Measurements from ENCODE around the gene C10orf120. TPM values are rescaled to one million over a fixed set of nuclear protein-coding genes. Genes with fewer than 3 reads are reported as not detected.

The C10orf120 gene
- total RNA-seq, 2 donors from 2014 or later, result not detected

DNA sequence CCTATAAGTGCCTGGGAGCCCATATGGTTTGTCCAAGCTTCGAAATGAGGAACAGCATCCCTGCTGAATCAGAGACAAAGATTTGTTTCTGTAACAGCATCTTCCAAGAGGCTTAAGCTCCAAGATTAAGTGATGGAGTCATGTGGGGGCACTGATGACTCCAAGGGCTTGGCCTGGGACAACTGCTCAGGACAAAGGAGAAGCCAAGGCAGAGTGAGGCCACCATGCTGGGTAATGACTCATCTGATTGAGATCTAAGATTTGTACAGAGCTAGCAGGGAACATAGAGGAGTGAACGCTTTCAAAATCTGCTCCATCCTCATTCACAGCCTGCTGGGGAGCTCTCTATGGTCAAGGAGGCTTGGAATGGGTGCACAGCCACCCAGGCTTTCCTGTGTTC lies 49.3 kb downstream of the C10orf120 start:
- Mint-ChIP-seq H3K27ac (no peak overlapping the region), H3K36me3 (ENCODE audit: insufficient read depth in 2 of 2) (no peaks in the 10 kb centered on the region), H3K4me3 (no peak overlapping the region), H3K9me3 (no peaks in the 10 kb centered on the region), H3K4me1 (ENCODE audit: low read depth) (no peaks in the 10 kb centered on the region), H3K27me3 (ENCODE audit: low read depth) (peaks cover 27% of the 10 kb centered on the region)
- DNase-seq (no peak), ATAC-seq (replicated peaks in 1 of 2) (no peak)

DNA sequence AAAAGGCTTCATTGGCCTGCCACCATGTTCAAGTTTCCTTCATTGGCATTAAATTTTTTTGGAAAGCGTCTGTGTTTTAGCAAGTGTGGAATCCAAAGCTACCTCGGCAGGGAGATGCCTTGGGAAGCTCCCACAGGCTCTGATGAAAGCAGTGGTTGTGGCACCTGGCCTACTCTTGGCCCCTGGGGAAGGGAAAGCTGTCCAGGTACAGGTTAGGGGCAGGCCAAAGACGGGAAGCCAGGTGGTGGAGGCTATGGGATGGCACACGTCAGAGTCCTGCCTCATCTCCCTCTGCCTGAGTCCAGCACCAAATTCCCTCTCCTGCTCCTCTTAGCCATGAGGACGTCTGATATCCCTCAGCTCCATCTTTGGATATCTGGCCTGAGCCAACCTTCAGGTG lies 49.7 kb downstream of the C10orf120 start:
- Mint-ChIP-seq H3K27me3 (ENCODE audit: low read depth) (peaks cover 23% of the 10 kb centered on the region), H3K36me3 (ENCODE audit: insufficient read depth in 2 of 2) (no peaks in the 10 kb centered on the region)
- ATAC-seq (replicated peaks in 1 of 2), result no peak

DNA sequence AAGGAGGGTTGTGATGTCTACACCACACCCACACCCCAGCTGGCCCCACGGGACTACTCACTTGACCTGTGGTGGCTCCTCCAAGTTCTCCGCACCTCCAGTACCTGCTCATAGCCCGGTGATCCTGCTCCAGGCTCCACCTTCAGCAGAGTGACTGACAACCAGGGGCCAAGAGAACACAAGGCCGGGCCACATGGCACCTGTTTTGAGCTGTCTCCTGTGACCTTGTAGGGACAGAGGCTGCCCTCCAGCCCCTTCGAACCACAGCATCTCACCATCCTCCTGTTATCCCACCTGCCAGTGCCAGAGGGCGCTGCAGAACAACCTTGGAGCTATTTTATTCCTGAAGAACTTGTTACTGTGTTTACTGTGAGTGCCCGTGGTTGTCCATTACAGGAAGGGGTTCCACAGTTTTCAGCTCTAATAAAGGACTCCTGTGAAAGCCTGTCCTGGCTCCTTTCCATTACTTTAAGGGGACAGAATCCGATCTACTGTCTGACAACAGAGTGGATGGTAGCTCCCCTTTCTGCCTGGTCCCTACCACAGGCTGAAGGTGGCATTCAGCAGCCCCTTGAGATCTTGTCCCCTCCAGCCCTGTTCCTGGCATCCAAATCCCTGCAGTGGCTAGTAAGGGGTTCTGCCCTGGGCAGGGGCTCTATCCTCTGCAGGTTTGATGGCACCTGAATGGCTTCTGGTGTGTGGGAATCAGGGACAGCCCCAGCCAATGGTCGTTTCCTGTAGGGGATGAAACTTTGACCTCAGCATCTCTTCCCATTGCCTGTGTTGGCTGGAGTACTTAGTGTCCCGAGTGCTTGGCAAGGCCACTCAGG lies 50.8 kb downstream of the C10orf120 start:
- DNase-seq, result peak; percentile 11 to 26
- H3K27ac Mint-ChIP-seq, result no peak overlapping the region
- no peaks in the 10 kb centered on the region for H3K36me3 Mint-ChIP-seq (ENCODE audit: insufficient read depth in 2 of 2)
- H3K4me3 Mint-ChIP-seq, result no peak overlapping the region
- H3K27me3 Mint-ChIP-seq (ENCODE audit: low read depth), result peaks cover 21% of the 10 kb centered on the region
- H3K4me1 Mint-ChIP-seq (ENCODE audit: low read depth), result no peaks in the 10 kb centered on the region
- no peaks in the 10 kb centered on the region for H3K9me3 Mint-ChIP-seq
- peak in 1 of 2 donors; percentile 49 for ATAC-seq (replicated peaks in 1 of 2)

More for the DNA sequence above, 49.7 kb downstream of the C10orf120 start:
- Mint-ChIP-seq H3K4me3 (no peak overlapping the region), H3K4me1 (ENCODE audit: low read depth) (no peaks in the 10 kb centered on the region), H3K27ac (no peak overlapping the region), H3K9me3 (no peaks in the 10 kb centered on the region)
- no peak for DNase-seq

Other genes with a start within 250 kb of the C10orf120 start
- not detected for gene ARMS2, start 245.2 kb downstream of the C10orf120 start, total RNA-seq
- gene HTRA1, start 238.3 kb downstream of the C10orf120 start, total RNA-seq, result not detected
- not detected for gene DMBT1, start 139.1 kb downstream of the C10orf120 start, total RNA-seq
- gene CUZD1, start 146.0 kb upstream of the C10orf120 start, total RNA-seq, result 1 to 10 TPM; 1.5 to 1.7 TPM
- 10 to 100 TPM; 38.1 to 42.2 TPM for gene FAM24B, start 179.7 kb upstream of the C10orf120 start, total RNA-seq
- not detected for gene FAM24A, start 210.8 kb upstream of the C10orf120 start, total RNA-seq

Measured in activated T-cell treated with anti-CD3 and anti-CD28 coated beads, Interleukin-2, amount 50 U/mL, for 72 hours (primary cell).